PFSK-1 (cell line): ENCODE data around the gene PTH2.

Source experiments
- POLR2AphosphoS5 ChIP-seq: IDR thresholded peaks from 2 replicates; pipeline ENCODE4 v1.6.1; 2012; ENCODE audit warnings: low read depth, mild to moderate bottlenecking, control low read depth, low read length, moderate library complexity
- TF ChIP-seq, protein P1 (sequence below), 2 experiments: IDR thresholded peaks; 2 replicates each; pipeline versions ENCODE4 v1.6.1 to v1.8.0; 2011 to 2012; ENCODE audit warnings: low read depth in 2 of 2, low read length in 2 of 2, control low read depth in 1 of 2, inconsistent platforms in 1 of 2, mild to moderate bottlenecking in 1 of 2, moderate library complexity in 1 of 2; ENCODE audit not compliant: insufficient read depth in 1 of 2

DNA sequence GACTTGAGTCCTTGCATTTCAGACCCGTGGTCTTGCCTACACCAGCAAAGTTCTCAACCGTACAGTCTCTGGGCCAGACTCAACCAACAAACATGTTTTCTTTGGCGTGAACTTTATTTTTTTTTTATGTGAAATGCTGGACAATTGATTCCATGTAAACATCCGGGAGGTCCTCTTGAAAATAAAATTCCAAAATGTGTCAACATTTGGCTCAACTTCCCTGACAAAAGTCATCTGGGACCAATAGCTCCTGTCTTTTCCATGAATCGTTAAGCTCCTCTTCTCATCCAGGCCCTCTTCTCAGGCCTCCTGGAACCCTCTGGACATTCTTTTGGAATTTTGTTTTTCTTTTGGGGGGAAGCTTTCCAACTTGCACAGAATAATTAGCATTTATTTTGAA lies 32.5 kb upstream of the PTH2 start:
- no peak for TF ChIP-seq POLR2AphosphoS5
- TF ChIP-seq, protein P1, sequence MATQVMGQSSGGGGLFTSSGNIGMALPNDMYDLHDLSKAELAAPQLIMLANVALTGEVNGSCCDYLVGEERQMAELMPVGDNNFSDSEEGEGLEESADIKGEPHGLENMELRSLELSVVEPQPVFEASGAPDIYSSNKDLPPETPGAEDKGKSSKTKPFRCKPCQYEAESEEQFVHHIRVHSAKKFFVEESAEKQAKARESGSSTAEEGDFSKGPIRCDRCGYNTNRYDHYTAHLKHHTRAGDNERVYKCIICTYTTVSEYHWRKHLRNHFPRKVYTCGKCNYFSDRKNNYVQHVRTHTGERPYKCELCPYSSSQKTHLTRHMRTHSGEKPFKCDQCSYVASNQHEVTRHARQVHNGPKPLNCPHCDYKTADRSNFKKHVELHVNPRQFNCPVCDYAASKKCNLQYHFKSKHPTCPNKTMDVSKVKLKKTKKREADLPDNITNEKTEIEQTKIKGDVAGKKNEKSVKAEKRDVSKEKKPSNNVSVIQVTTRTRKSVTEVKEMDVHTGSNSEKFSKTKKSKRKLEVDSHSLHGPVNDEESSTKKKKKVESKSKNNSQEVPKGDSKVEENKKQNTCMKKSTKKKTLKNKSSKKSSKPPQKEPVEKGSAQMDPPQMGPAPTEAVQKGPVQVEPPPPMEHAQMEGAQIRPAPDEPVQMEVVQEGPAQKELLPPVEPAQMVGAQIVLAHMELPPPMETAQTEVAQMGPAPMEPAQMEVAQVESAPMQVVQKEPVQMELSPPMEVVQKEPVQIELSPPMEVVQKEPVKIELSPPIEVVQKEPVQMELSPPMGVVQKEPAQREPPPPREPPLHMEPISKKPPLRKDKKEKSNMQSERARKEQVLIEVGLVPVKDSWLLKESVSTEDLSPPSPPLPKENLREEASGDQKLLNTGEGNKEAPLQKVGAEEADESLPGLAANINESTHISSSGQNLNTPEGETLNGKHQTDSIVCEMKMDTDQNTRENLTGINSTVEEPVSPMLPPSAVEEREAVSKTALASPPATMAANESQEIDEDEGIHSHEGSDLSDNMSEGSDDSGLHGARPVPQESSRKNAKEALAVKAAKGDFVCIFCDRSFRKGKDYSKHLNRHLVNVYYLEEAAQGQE (IDR thresholded peaks at IDR 0.05; ENCODE audit: insufficient read depth in 1 of 2, low read depth in 2 of 2, low read length in 2 of 2): no peak
